CD4-positive, alpha-beta T cell treated with Interleukin-1 beta for 1 hour (primary cell): ENCODE measurements around the gene TBC1D9B.
"Not testable (repeated sequence)": the region's sequence is repeated elsewhere in the genome, so short reads cannot be mapped to it uniquely, and the experiment has no call there.

ENCODE experiments used
- DNase-seq, 2 donors: peaks; one replicate each; pipeline ENCODE4 v3.0.0-alpha.2; 2020 to 2022

The TBC1D9B gene

DNA sequence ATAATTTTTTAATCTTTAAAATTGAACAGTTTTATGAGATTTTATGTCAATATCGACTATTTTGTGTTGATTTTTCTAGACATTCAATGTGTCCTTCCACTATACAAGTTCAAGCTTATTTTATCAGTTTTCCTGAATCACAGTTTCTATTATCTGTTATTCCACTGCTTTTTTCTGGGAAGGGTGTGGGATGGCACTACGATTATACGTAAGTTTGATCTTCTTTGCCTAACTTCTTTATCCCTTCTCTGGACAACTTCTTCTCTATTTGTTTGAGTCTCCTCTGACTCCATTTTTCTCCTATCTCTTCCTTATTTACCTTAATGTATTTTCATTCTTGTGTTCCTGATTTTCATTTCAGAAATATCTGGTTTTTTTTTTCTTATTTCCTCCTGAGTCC lies 24.5 kb downstream of the TBC1D9B start:
- no peak for DNase-seq

DNA sequence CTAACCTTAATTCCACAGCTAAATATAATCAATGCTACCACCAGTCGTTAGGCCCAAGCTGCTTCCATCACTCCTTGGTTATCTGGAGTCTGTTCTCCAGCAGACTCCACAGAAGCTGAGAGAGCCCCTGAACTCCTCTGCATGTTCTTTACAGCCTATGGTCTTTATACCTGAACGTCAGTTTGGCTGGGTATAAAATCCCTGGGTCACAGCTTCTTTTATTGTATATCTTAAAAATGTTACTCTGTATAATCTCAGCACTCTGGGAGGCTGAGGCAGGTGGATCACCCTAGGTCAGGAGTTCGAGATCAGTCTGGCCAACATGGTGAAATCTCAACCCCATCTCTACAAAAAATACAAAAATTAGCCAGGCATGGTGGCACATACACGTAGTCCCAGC lies 25.4 kb downstream of the TBC1D9B start:
- no peak for DNase-seq

DNA sequence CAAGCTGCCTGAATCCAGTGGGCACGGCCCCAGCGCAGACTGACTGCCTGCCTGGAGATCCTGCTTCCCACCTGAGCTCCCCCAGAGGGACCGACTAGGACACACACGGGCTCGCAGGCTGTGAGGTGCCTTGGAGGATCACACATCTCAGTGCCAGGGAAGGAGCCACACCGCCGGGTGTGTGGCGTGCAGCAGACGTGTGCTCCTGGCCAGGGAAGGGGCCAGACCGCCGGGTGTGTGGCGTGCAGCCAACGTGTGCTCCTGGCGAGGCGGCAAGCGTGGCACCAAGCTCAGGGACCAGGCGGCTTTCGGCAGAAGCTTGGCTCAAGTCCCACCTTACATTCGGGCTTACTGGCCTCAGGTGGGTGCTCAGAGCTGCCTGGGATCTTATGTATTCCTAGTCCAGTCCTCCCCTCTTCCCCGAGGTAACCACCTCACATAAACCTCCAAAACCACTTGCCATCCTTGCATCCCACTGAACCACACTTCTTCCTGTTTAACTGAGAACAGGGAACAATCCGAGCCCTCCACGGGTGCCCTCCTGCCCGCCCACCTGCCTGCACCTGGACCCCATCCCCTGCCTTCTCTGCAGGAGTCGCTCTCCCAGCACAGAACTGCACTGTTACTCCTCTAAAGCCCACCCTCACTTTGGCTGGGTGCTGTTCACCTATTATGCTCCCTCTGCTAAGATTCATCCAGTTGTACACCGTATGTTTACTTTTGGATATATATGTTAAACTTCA lies 26.7 kb downstream of the TBC1D9B start:
- DNase-seq: no peak

DNA sequence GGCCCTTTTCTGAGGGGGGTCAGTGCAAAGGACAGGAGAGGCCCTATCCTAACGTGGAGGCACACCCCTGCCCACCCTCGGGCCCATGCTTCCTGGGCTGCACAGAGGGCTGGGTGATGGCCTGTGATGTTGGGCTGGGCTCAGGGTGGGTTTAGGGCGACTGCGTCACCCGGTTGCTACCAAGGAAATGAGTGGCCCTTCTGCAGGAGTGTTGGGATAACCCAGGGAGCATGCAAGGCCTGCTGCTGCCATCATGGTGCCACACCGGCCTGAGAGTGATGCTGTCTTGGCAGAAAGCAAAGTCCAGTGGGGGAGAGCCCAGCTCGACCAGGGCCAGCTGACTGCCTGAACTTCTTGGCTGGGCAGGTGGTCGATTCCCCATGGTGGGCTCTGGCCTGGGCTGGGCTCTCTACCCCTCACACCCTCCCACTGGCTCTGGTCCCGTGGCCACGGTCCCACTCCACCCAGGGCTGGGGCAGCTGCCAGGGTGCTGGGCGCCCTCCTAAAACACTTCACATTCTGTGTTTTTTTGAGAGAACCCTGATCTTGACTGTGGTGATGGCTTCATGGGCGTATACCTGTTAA lies 27.5 kb downstream of the TBC1D9B start:
- DNase-seq: no peak

DNA sequence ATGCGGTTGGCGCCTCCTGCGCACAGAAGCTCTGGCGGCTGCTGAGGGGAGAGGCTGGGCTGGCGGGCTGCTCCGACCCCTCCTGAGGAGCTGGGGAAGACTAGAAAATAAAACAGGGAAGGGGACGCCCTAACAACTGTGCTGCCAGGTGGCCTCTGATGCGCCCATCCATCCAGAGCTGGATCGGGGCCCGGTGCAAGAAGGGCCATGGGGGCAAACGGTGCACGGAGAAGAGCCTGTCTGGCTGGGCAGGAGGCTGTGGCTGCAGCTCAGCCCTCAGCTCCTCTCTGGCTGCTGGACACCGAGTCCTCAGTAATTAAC lies 28.0 kb downstream of the TBC1D9B start:
- no peak for DNase-seq

DNA sequence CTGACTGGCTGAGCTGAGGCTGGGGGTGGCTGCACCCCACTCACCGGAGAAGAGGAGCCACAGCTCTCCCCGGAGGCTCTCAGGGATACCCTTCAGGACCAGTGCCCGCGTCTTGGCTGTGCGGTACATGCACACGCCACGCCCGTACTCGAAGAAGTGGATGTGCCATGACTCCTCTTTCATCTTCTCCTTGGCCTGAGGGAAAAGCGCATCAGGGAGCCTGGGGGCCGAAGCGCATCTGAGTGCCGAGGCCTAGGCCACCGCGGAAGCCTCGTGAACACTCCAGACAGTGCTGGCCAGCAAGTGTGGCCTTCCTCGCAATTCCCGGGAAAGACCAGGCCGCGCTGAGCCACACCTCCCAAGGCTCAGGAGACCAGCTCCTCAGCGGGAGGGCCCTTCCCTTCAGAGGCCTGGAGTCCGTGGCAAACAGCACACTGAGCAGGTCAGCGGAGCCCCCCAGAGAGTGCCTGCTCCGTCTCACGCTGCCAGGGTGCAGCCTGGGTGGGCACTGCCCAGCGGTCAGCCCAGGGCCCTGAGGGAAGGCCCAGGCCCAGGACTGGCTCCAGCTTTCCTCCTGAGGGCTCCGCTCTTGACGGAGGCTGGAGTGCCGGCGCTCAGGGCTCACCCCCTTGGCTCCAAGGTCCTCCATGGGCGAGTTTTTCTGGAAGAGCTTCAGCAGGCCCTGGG lies 28.6 kb downstream of the TBC1D9B start:
- no peak for DNase-seq

DNA sequence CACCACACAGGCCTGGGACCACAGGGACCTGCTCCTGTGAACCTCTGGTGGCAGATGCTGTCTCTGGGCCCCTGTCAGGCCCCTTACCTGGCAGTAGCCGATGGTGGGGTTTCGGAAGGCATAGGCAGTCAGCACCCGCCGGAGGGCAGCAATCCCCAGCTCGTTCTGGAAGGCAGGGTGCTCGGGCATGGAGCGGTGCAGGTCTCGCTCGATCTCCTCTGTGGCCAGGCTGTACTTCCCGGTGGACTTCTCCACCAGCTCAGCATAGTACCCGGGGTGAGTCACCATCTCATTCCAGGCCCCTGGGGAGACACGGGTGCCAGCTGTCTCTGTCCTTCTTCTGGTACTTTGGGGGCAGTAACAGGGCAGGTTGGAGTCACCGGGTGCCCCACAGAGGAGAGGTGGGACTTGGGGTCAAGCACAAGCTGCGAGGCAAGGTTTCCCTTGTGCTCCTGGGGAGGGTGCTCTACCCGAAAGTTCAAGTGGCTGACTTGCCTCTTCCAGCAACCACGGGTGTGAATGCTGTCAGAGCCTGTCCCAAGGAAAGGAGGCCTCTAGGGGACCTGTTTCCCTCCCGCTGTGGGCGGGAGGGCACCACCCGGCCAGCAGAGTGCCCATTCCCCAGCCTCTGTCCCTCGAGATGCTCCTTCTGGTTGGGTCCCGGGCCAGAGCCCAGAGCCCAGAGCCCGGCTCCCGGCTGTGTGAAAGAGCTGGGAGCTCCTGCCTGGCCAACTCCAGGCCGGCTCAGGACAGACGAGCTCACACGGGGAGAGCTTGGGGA lies 29.3 kb downstream of the TBC1D9B start:
- no peak for DNase-seq

DNA sequence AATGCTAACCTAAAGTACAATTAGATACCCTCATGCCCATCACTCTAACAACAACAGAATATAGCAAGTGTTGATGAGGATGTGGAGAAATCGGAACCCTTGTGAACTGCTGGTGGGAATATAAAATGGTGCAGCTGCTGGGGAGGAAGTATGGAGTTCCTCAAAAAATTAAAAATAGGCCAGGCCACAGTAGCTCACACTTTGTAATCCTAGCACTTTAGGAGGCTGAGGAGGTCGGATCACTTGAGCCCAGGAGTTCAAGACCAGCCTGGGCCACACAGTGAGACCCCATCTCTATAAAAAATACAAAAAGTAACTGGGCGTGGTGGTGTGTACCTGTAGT lies 31.1 kb downstream of the TBC1D9B start:
- no peak for DNase-seq

DNA sequence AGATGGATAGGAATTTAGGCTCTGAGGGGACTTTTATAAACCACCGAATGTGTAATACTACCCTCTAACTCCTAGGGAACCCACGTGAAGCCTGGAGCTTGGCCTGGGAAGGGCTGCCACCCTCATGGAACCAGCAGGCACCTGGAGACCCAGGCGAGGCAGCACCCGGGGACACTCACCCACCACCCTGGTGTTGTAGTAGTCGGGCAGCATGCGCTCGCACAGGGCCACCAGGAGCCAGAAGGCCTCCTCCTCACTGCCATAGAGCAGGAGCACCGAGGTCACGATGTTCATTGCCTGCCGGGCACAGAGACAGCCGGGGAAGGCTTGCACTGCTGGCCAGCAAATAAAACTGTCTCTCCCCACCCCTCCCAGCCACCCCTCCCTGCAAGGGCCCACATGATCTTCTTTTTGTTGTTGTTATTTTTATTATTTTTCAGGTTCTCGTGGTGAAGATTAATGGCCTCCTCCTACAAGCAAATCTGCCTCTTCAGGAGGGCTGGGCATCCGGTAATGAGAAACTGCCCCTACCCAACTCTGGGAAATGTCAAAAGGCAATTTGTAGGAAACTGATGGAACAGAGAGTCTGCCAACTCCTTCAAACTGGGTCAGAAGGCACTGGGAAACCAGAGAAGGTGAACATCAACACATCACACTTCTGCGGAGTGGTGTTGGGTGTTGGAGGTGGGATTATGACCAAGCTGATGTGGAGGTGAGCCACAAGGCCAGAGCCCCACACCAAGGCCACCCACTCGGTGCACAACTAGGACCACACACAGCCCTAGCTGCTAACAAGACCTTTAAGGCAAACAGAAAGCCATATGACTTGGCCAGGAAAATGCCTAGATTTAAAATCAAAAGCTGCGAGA lies 31.7 kb downstream of the TBC1D9B start:
- no peak for DNase-seq

DNA sequence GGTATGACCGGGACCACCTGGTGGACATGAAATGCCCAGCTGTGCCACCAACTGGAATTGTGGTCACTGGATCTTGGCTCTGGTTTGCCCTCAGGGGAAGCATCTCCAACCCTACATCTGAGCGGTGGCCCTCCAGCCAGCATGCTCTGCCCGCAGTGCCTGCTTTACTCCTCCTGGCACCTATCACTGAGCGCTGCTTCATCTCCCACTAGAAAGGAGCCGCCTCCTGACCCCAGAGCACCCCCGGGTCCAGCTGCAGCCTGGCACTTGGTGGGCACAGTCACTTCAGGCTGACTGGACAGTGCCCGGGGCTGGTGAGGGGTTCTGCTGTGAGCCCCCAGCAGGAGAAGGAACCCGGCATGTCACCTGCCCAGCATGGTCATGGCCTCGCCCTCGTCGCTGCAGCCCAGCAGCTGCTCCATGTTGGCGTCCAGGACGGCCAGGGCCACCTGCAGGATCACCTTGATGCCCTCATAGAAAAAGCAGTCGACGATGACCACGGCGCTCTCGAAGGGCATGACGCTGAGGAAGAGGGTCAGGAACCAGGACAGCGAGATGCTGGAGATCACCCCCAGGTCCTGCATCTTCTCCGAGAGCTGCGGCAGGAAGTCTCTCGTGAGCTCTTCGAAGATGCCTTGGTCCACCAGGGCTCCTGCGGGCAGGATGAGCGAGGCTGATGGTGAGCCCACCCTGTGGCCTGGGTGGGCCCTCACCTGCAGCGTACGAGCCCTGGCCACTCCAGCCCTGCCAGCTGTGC lies 33.0 kb downstream of the TBC1D9B start:
- DNase-seq: no peak

DNA sequence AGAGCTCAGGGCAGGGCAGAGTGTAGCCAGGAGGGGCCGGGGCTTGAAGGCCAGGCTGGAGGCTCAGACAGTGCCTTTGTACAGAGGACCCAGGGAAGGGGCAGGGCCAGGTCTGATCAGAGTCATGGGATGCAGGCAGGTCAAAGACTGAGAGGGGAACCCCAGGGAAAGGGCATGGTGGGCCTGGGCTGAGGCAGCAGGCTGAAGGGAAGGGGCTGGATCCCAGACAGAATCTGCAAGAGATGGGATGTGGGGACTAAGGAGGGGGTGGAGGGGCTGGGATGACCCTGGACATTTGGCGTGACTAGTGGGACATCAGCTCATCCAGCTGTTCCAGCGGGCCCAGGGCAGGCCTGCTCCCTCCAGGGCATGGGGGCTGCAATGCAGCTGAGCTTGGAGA lies 33.6 kb downstream of the TBC1D9B start:
- DNase-seq: no peak

DNA sequence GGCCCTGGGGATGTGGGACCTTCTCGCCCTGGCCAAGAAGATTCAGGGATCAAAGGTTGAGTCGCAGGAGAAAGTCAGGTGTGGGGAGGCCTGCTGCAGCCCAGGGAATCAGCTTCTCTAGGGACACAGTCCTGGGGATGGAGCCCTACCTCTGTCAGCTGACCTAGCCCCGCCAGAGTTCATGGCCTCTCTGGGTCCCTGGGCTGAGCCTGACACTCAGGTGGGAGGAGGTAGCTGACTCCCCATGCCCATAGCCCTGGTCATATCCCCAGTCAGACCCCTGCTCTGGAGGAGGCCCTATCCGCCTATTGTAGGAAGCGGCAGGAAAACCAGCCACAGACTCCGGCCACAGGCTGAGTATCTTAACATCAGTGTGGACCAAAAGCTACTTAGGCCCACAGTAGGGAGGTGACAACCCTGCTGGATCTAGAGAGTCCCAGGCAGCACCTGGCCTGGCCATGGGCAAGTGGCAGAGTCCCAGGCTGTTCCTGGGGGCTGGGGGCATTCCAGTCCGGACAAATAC lies 34.0 kb downstream of the TBC1D9B start:
- DNase-seq: no peak

DNA sequence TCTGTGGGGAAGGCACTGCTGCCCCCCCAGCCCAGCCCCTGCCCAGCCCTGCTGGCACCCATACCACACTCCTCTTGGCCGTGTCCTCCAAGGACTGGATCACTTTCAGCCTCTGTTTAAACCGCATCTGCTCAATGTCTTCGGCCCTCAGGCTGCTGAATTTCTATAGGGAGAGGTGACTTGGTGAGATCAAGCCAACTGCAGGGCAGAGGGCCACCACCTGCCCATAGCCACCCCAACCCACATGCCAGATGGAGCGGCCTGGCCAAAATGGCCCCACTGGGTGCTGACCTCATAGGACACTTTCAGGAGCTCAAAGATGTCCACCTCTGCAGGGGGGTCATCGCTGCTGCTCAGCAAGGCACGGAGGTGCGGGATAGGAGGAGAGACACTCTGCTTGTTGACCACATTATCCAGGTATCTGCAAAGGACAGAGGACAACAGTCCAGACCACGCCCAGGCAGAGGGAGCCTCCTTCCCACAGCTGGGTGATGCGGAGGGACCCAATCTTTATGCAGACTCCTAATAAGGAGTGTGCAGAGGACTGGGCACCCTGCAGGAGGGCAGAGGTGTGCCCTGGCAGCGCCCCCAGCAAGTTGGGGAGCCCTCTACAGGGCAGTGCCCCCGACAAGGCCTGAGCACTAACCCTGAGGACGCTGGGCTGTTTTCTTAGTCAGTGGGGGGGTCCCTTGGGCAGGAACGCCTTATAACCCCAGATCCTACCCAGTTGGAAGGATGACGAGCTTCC lies 34.7 kb downstream of the TBC1D9B start:
- no peak for DNase-seq

DNA sequence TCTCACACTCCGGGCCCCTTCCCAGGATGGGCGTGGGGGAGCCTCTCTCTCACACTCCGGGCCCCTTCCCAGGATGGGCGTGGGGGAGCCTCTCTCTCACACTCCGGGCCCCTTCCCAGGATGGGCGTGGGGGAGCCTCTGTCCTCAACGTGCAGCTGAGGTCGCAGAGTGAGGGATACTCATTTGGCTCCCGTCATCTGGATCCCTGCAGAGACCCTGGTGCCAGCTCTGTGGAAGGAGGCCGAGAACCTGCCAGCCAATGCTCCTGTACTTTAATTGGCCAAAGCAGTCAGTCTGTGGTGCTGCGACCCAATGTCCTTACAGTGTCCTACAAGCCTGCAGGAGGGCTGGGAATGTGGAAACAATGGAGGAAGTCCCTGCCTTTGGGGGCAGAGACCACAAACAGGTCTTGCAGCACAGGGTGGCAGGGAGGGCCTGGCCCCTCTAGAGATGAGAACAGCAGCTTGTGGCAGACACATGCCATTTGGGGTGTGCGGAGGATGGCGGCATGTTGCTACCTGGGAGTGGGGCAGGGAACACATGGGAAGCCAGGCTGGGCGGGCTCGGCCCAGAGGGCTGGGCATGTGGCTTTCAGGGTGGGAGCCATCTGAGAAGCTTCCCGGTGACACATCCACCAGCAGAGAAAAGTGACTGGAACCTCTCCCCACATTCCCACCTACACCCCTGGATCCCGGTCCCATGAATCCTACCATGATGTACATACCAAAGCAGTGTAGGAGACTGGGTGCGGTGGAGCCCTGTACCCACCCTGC lies 35.5 kb downstream of the TBC1D9B start:
- DNase-seq: no peak

DNA sequence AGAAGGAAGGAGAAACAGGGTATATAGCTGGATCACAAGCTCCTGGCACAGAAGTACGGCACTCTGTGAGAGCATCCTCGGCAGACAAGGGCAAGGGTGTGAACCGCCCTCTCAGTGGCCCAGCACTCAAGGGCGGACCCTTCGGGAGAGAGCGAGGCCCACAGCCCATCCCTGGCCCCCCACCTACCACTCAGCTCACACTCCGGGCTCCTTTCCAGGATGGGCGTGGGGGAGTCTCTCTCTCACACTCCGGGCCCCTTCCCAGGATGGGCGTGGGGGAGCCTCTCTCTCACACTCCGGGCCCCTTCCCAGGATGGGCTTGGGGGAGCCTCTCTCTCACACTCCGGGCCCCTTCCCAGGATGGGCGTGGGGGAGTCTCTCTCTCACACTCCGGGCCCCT lies 36.2 kb downstream of the TBC1D9B start:
- DNase-seq: not testable (repeated sequence)

DNA sequence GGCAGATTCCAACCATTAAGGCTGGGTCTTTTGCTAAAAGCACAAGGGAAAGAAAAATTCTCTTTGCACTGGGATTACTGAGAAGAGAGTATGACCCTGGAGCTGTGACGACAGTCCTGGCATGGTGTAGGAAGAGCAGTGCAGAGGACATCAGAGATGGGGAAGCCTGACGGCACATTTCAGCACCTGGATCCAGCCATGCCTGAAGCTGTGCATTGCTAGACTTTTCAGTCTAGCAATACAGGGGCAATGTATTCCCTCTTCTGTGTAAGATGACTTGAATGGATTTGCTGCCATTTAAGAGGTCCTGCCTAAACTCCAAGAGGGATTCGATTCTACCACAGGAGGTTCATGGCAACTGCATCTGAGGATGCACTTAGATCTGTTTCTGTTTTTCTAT lies 36.7 kb downstream of the TBC1D9B start:
- DNase-seq: no peak

DNA sequence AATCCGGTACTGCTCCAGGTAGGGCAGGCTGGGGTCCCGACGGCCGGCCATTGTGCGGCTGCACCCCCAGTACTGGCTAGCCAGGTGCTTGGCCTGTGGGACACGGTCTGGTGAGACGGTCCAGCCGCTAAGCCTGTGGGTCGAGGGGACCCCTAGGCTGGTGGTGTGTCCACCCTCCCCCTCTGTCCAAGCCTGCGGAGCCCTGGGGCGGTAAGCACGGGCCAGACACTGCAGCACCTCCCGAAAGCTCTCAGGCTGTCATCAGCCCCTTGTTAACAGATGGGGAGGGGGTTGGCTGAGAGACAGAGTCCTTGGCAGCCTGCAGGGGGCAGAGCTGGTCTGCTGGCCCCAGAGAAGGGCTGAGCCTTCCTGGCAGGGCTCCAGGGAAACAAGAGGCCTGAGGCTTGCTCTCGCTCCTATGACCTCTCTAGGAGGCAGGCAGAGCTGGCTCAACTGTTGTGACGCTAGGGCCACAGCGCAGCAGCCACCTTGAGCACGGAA lies 37.2 kb downstream of the TBC1D9B start:
- peak in 1 of 2 donors; percentile 4 for DNase-seq

DNA sequence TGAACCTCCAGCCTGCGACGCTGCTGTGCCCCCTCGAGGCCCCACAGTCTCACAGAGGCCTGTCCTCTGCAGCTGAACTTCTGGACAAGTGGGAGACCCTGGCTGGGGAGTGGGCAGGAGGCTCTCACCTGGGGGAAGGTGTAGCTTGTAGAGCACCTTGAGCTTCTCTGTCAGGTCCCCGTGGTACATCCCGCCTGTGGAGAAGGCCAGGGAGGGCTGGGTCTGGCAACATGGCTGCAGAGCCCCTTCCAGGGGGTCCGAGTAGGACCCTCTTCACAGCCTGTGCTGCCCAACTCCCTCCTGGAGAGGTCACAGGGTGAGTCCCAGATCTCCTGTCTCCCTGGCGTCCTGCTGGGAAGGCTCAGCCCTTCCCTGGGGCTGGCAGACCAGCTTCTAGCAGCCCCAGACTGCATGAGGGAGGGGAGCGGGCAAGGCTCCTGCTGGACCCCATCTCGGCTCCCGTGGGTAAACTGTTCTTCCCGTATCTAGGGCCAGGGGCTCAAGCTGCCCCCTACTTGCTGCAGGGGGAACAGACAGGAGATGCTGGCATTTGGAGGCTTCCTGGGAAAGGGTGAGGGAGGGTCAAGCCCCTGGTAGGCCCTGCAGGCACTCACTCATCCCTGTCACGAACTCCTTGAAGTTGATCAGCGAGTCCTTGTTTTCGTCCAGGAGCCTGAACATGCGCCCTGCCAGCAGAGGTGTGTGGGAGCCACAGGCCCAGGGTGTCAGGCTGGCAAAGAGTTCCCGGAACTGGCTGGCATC lies 37.9 kb downstream of the TBC1D9B start:
- DNase-seq: no peak

DNA sequence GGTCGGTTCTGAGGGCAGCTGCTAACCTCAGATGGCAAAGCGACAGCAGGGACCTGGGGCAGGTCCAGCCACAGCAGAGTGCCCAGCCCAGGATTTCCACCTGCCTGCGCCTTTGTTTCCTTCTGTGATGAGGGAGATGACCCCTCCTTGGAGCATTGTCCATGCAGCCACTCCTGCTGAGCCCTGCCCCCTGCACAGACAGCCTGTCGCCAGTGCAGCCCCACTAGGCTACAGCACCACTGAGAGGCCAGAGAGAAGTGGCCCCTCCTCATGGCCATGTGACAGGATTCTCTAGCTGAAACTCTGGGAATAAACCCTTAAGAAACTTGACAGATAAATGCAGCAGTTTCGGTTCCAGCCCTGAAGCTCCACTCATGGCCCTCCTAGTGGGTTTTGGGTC lies 38.6 kb downstream of the TBC1D9B start:
- no peak for DNase-seq
